WI38 (cell line): ENCODE results near the gene GALNTL6.

Experiments
- H3K4me3 ChIP-seq: 2 replicates; pipeline ENCODE4 v1.5.1; 2011; ENCODE audit warnings: low read depth, mild to moderate bottlenecking, control low read depth, low read length
- CTCF ChIP-seq: IDR thresholded peaks from 2 replicates; pipeline ENCODE4 v1.5.1; 2012; ENCODE audit warnings: low read depth, mild to moderate bottlenecking, control low read depth, low read length

GALNTL6 gene

DNA sequence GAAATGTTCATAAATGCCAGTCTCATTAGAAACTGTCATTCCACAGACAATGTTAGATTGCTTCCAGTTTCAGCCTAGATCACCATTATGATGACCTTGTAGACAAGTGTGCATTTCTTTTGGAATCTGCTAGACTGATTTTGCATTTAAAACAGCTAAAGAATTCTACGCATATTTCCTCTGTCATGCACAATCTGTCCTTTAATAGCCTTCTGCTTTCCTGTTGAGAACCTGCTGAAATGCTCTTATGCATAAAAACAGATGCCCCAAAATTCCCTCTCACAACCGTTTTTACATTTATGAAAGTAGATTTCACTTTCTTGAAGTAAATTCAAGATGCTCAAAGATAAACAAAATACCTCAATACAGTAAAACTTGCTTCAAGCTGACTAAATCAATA is 673.3 kb downstream of the GALNTL6 start:
- TF ChIP-seq CTCF, result no peak

DNA sequence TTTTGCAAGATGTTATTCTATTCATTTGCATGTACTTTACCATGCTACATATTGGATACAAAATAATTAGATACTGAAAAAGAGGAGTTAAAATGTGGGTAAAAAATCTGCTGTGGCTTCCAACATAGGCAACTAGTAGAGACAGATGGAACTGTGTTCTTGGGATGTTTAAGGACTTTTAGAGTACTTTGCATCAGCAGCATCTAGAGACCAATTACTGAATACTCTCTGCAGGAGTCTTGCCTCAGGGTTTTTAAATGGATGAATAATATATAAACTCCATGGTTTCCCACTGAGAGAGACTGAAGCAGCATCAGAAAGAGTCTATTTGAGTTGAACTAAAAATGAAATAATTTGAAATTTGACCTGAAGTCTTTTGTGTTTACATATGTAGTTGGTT is 676.7 kb downstream of the GALNTL6 start:
- no peak for TF ChIP-seq CTCF

More for the DNA sequence above, 673.3 kb downstream of the GALNTL6 start:
- H3K4me3 ChIP-seq, result no peak overlapping the region

DNA sequence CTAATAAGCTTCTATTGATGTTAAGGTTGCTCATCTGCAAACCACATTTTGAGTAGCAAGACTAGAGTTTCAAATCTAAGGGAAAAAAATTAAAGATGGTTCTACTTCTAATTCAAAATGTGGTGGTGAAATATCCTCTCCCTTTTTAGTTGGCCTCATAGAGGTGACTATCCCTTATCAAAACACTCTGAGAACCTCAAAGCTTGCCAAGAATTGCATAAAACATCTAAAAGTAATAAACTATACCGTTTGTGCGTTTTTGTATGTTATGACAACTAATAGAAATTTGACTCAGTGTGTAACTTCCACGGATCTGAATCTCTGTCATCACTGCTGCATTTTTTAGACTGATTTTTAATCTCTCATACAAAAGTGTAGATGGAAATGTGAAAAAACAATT is 682.6 kb downstream of the GALNTL6 start:
- H3K4me3 ChIP-seq, result no peak overlapping the region
- no peak for TF ChIP-seq CTCF

More for the DNA sequence above, 676.7 kb downstream of the GALNTL6 start:
- no peak overlapping the region for H3K4me3 ChIP-seq

GRCh38 chr4:172497321-172497720 is 684.1 kb downstream of the GALNTL6 start:
- no peak overlapping the region for H3K4me3 ChIP-seq
- TF ChIP-seq CTCF, result no peak

- TF ChIP-seq CTCF, result no peak
- no peak overlapping the region for H3K4me3 ChIP-seq
Measured at GRCh38 chr4:172514011-172514410, 700.8 kb downstream of the GALNTL6 start.

DNA sequence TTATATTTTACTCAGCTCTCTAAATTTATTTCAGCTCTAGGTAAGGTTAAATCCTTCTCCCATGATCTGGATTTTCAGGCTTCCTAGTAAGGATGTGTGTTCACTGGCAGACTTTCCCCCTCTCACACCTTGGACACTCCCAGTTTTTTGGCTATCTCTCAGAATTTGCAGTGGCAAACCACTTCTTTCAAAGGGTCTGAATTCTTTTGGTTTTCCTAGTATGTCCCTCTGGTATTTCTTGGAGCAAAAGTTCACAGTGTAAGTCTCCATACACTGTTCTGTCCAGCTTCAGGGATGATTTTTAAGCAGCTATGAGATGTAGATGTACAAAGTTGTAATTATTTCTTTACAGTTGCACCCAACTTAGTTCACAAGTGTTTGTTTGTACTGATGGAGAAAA is 701.6 kb downstream of the GALNTL6 start:
- H3K4me3 ChIP-seq, result no peak overlapping the region
- no peak for TF ChIP-seq CTCF

GRCh38 chr4:172515266-172515879 is 702.2 kb downstream of the GALNTL6 start:
- TF ChIP-seq CTCF, result no peak

More at GRCh38 chr4:172515266-172515879, 702.2 kb downstream of the GALNTL6 start:
- no peak overlapping the region for H3K4me3 ChIP-seq
